Measurements from ENCODE around the gene PNMA8C.

PNMA8C gene

GRCh38 chr19:46428239-46429135 lies at the start of gene PNMA8C:
PNMA8C (minus strand) TSS chr19:46428936; CDS start chr19:46428359, 577 bp downstream.
- no peak for DNase-seq (ENCODE audit: low read depth in 2 of 2)

- DNase-seq (ENCODE audit: low read depth in 2 of 2) = no peak
Measured at GRCh38 chr19:46475986-46476385, 47.2 kb upstream of the PNMA8C start.

- DNase-seq (ENCODE audit: low read depth in 2 of 2) = no peak
Measured at GRCh38 chr19:46474211-46474610, 45.5 kb upstream of the PNMA8C start.

- no peak for DNase-seq (ENCODE audit: low read depth in 2 of 2)
Measured at GRCh38 chr19:46472592-46472991, 43.9 kb upstream of the PNMA8C start.

DNA sequence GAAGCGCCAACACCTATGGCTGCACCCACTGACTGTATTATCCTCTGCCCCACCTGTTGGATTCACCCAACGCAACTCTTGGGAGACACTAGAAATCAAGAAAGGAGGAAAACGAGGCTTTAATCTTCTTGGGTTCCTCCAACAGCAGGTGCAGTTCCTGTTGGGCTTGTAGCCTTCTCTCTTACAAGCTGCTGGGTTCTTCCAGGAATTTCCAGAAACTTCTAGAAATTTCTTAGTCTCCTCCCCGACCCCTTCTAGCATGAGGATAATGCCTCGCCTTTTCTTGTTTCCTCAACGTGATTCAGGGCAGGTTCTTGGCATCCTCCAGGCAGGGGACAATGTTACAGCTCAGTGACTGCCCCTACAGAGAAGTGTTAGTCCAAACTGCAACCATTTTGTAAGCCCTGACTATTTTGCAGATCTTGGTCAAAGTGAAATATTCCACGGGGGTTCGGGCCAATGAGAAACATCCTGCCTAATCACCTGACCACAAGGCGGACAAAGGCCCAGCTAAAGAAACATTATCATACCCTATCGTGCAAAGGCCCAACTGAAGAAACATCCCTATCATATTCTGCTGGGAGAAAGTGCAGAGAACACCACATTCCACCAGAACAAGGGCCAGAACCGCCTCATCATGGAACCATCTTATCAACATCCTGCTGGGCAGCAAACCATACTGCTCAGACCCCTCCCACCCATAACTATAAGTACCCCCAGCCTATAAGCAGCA lies 43.2 kb upstream of the PNMA8C start:
- DNase-seq (ENCODE audit: low read depth in 2 of 2) = no peak

DNA sequence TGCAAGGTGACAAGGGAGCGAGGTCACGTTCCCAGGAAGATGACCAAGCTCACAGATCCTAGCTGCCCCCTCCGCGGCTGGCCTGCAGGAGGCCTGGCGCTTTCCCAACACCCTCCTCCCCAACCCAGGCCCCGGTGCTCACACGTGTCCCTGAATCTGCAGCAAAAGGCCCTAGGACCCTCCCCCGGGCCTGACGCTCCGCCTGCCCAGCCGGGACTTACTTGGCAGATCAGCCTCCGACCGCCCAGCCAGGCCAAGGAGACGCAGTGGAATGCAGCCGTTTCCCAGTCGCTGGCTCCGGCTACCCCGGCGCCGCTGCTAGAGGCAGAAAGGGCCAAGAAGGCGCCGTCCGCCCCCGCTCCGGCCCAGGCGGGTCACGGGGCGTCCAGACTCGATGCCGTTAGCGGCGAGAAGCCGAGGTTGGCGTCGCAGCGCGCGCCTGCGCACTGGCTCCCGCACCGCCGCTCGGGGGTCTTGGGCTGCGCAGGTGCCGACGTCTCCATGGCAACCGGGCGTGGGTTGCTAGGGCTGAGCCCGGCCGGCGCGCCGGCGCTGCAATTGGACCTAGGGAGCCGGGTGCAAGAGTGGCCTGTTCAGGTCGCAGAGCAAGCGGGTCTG lies 42.5 kb upstream of the PNMA8C start, which contains the start of gene PNMA8A:
TSS of gene PNMA8A (minus strand) at position 448 of the 618 bp plus-strand sequence. CDS start 528 bp downstream, outside the sequence.
- peak in 1 of 2 experiments; percentile 28 for DNase-seq (ENCODE audit: low read depth in 2 of 2)

DNA sequence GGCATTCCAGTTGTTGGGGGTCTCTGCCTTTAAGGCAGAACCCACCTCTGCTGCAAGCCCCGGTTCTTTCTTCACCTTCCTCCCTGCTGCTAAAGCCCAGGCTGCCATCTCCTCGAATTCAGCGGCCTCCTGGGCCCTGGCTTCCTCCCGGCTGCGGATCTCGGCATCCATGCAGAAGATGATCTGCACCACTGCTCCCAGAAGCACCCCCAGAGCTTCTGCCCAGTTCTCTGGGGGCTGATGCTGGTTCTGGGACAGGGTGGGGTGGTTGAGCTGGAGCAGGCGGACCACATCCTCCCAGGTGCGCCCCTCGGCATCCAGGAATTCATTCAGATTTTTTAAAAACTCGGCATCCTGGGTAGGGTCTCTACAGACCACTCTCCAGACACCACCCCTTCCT lies 41.6 kb upstream of the PNMA8C start:
- no peak for DNase-seq (ENCODE audit: low read depth in 2 of 2)

- DNase-seq (ENCODE audit: low read depth in 2 of 2) = no peak
Measured at GRCh38 chr19:46469541-46470185, 40.9 kb upstream of the PNMA8C start.

GRCh38 chr19:46466536-46467196 lies 37.9 kb upstream of the PNMA8C start:
- DNase-seq (ENCODE audit: low read depth in 2 of 2) = peak; percentile 67 to 74

- DNase-seq (ENCODE audit: low read depth in 2 of 2) = no peak
Measured at GRCh38 chr19:46463516-46463915, 34.8 kb upstream of the PNMA8C start.

DNA sequence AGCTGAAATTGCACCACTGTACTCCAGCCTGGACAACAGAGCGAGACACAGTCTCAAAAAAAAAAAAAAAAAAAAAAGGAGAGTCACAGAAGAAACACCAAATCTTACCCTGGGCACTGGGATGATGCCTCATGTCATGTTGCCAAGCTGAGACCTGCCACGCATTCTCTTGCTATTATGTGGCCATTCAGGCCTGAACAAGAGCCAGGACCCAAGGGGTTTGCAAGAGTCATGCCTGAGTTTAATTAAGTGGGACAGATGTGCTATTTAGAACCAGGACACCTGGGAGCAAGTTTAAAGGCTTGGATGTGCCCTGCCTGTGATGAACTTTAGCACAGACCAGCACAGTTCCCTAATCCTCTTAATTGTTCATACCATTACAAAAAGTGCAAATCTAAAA lies 32.8 kb upstream of the PNMA8C start:
- no peak for DNase-seq (ENCODE audit: low read depth in 2 of 2)

DNA sequence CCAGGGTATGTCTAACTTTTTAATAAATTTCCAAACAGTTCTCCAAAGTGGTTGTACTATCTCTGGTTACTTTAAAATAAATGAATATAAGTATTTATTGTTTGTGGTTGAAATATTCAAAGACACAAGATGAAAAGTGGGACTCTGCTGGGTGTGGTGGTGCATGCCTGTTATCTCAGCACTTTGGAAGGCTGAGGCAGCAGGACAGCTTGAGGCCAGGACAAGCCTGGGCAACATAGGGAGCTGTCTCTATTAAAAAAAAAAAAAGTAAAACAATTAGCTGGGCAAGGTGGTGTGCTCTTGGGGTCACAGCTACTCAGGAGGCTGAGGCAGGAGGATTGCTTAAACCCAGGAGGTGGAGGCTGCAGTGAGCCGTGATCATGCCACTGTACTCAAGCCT lies 32.2 kb upstream of the PNMA8C start:
- DNase-seq (ENCODE audit: low read depth in 2 of 2) = no peak

DNA sequence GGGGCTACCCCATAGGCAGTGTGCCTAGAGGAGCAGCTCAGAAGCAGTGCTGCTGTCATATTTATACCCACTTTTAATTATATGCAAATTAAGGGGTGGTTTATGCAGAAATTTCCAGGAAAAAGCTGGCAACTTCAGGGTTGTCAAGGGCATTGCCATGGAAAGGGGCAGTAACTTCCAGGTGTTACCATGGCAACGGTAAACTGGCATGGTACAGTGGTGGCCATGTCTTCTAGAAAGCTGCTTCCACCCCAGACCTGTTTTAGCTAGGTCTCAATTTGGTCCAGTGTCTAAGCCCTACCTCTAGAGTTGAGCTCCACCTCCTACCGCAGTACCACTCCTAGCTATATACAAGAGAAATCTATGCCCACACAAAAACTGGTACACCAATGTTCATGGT lies 31.3 kb upstream of the PNMA8C start:
- DNase-seq (ENCODE audit: low read depth in 2 of 2) = no peak

- no peak for DNase-seq (ENCODE audit: low read depth in 2 of 2)
Measured at GRCh38 chr19:46456930-46457329, 28.2 kb upstream of the PNMA8C start.

- no peak for DNase-seq (ENCODE audit: low read depth in 2 of 2)
Measured at GRCh38 chr19:46454244-46454643, 25.5 kb upstream of the PNMA8C start.

DNA sequence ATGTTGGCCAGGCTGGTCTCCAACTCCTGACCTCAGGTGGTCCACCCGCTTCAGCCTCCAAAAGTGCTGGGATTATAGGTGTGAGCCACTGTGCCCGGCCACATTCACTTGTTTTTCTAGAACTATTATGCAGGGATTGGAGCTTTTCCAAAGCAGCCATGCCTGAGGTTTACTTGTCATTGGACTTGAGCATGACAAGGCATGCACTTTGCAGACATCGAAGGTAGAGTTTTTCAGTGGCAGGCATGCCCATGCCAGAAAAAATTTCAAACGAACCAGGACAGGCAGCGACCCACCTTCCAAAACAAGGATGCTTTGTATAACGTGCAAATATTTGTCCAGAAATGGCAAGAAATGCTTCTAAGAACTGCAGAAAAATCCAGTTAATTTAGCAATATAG lies 24.9 kb upstream of the PNMA8C start:
- DNase-seq (ENCODE audit: low read depth in 2 of 2) = no peak

- DNase-seq (ENCODE audit: low read depth in 2 of 2) = no peak
Measured at GRCh38 chr19:46452186-46452585, 23.4 kb upstream of the PNMA8C start.

DNA sequence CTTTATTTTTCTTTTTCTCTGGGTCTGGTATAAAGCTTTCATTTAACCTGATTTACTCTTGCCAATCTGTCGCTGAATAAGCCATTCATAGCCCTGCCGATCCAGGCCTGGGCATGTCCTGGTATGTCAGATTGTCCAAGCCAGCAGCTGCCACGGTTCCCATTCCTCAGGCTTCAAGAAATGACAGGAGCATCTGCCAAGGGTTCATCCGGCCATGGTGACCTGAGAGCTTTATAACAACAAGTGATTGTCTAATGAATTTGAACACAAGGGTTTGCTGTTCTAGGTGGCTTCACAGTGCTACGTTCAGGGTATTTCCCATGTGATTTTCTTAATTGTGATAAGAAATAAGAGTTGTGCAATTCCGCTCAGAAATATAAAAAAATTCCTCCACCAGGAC lies 22.6 kb upstream of the PNMA8C start:
- DNase-seq (ENCODE audit: low read depth in 2 of 2) = no peak

DNA sequence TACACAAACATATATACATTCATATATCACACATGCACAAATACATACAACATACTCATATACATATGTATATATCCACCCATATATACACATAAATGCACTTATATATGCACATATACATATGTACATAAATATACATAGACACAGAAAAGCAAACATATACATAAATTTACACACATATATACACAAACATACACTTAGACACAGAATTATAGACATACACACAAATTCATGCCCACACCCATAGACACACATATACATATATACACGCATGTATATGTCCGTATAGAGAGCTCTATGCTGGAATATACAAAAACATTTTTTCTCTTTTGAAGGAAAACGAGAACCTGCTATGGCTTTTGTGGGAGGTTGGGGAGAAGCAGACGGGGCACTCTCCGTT lies 22.0 kb upstream of the PNMA8C start:
- no peak for DNase-seq (ENCODE audit: low read depth in 2 of 2)

DNA sequence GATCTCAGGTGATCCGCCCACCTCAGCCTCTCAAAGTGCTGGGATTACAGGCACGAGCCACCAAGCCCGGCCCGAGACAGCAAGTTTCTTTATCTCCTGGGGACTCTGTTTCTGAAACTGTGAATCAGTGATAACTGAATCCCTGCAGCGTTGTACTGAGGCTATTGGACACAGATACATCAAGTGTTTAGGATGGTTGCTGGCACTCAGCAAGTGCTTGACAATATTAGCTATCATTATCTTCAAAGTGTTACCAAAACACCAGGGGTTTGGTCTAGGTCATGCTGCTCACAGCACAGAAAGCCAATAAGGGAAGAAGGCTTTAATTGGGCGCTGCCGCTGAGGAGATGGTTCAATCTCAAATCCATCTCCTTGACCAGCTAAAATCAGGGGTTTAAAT lies 20.5 kb upstream of the PNMA8C start:
- DNase-seq (ENCODE audit: low read depth in 2 of 2) = no peak

GRCh38 chr19:46448601-46449000 lies 19.9 kb upstream of the PNMA8C start:
- no peak for DNase-seq (ENCODE audit: low read depth in 2 of 2)

Measured in fibroblast of skin of left biceps (primary cell).